Stimulated activated CD4-positive, alpha-beta T cell treated with anti-CD3 and anti-CD28 coated beads, Interleukin-2, amount 100 ng/mL, for 24 hours (primary cell): ENCODE data around the gene FXYD7.
"Not testable (repeated sequence)": the region's sequence is repeated elsewhere in the genome, so short reads cannot be mapped to it uniquely, and the experiment has no call there.

Experiments
- DNase-seq, 2 donors: peaks; one replicate each; pipeline ENCODE4 v3.0.0-alpha.2; 2020

Gene FXYD7

GRCh38 chr19:35128398-35129057 lies 14.5 kb upstream of the FXYD7 start:
- DNase-seq, result no peak

DNA sequence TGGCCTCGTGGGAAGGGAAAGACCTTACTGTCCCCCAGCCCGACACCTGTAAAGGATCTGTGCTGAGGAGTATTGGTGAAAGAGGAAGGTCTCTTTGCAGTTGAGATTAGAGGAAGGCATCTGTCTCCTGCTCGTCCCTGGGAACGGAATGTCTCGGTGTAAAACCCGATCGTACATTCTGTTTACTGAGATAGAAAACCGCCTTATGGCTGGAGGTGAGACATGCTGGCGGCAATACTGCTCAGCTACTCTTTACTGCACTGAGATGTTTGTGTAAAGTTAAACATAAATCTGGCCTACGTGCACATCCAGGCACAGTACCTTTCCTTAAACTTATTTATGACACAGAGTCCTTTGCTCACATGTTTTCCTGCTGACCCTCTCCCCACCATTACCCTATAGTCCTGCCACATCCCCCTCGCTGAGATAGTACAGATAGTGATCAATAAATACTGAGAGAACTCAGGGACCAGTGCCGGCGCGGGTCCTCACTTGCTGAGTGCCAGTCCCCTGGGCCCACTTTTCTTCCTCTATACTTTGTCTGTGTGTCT lies 13.3 kb upstream of the FXYD7 start:
- DNase-seq, result not testable (repeated sequence)

GRCh38 chr19:35130761-35131720 lies 12.0 kb upstream of the FXYD7 start:
- no peak for DNase-seq

GRCh38 chr19:35132254-35132653 lies 10.8 kb upstream of the FXYD7 start:
- DNase-seq, result no peak

DNA sequence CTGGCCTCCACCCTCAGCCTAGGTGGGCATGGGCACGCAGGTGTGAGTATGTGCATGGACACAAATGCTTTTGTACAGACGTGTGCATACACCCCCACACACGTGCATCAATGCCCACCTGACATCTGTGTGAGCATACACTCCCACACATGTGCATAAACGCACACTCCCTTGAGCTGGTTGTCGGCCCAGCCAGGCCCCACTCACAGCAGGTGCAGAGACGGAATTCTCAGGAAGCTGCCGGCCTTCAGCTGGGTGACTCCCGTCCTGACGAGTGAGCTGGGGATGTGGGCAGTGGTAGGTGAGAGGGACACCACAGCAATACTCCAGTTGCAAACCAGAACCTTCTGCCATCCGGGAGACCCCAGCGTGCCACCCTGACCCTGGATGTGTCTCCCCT lies 9.2 kb upstream of the FXYD7 start:
- DNase-seq, result no peak

DNA sequence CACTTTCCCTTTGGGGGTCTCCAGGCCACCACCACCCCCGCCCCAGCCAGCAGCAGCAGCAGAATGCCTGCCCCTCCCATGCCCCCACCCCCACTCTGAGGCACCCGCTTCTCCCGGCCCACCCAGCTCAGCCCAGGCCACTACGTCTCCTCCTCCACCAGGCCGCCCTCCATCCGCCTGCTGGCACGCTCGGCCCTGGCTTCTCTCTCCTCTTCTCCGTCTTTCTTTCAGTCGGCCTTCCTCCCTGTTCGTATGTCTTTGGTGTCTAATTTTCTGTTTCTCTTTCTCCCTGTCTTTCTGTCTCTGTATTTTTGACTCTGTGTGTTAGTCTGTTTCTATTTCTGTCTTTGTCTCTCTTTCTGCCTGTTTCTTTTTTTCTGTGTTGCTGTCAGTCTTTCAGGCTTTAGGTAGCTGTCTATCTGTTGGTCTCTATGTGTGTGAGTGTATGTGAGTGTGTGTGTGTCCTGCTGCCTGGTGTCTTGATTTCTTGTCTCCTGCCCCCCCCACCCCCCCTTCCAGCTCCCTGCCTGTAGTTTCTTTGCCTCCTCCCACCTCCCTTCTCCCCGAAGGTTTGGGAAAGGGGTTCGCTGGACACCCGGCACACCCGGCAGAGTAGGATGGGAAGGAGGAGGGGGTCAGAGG lies 8.3 kb upstream of the FXYD7 start, which contains the start of gene LGI4:
LGI4 (minus strand) TSS at position 459 of the 642 bp plus-strand sequence; CDS start at position 80, 379 bp downstream.
- DNase-seq, result no peak

GRCh38 chr19:35135389-35135909 lies 7.6 kb upstream of the FXYD7 start:
- peak; percentile 77 to 79 for DNase-seq

DNA sequence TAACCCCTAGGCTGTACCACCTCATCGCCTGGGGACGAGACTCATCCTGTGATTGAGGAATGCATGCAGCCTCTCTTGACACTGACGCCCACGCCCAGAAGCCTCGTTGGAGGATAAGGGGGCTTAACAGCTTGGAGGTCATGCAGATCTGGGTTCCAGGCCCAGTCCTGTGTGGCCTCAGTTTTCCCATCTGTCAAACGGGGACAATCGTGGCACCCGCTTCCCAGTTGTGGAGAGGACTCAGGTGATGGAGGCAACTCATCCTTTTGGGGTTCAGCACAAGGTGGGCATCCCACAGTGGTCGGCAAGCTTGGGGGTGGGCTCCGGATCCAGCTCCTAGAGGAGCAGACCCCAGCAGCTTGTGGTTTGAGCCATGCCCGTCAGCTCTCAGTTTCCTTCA lies 6.8 kb upstream of the FXYD7 start:
- no peak for DNase-seq

GRCh38 chr19:35136977-35137702 lies 5.9 kb upstream of the FXYD7 start:
- DNase-seq, result no peak

DNA sequence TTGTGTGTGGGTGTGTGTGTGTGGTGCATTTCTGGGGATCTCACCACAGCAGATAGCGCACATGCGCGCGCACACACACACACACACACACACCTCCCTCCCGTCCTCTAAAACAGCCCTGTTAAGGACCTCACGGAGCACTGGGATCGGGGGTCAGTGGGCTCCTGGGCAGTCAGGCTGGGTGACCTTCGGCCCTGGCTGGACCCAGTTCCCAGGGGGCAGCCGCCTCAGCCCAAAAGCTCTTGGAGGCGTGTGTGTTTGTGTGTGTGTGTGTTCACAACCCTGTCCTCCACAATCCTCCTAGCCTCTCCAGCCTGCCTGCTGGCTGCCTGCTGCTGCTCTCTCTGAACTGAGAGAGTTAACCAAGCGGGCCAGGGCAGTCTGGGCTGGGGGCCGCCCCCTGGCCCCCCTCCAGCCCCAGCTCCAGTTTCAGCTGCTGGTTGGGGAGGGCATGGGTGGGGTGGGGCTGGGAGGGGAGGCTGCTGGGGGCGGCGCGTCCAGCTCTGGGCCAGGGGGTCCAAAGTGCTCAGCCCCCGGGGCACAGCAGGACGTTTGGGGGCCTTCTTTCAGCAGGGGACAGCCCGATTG lies 4.7 kb upstream of the FXYD7 start, which contains the start of gene FXYD1:
FXYD1 (plus strand) TSS at position 520 of the 588 bp plus-strand sequence. CDS start 1,256 bp downstream, outside the sequence.
- DNase-seq, result no peak

DNA sequence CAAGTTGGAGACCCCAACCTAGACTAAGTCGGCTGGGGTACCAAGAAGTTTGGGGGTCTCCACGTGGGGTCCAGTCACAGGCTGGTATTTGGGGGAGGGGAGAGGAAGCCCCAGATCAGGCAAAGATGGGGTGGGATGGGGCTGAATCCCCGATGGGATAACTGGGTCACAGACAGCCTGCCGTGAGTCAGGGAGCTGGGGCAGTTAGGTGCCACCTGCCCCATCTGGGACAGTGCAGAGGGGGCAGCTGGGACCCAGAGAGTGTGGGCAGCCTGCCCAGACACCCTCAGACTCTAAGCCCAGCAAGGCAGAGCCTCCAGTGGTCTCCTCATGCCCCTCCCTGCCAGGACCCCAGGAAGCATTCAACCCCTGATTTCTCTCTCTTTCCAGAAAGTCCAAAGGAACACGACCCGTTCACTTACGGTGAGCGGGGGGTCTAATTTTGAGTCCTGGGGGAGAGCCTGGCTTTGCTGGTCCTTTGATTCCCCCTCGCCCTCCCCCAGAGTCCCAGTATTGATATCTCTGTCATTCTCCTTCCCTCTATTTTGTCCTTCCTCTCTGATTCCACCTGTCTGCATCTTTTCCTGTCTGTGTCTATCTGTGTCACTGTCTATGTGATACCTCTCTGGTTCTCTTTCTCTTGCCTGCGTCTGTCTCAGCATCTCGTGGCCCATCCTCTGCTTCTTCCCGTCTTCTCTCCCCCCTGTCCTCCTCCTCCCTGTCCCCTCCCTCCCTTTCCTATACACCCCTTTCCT lies 2.7 kb upstream of the FXYD7 start:
- no peak for DNase-seq

DNA sequence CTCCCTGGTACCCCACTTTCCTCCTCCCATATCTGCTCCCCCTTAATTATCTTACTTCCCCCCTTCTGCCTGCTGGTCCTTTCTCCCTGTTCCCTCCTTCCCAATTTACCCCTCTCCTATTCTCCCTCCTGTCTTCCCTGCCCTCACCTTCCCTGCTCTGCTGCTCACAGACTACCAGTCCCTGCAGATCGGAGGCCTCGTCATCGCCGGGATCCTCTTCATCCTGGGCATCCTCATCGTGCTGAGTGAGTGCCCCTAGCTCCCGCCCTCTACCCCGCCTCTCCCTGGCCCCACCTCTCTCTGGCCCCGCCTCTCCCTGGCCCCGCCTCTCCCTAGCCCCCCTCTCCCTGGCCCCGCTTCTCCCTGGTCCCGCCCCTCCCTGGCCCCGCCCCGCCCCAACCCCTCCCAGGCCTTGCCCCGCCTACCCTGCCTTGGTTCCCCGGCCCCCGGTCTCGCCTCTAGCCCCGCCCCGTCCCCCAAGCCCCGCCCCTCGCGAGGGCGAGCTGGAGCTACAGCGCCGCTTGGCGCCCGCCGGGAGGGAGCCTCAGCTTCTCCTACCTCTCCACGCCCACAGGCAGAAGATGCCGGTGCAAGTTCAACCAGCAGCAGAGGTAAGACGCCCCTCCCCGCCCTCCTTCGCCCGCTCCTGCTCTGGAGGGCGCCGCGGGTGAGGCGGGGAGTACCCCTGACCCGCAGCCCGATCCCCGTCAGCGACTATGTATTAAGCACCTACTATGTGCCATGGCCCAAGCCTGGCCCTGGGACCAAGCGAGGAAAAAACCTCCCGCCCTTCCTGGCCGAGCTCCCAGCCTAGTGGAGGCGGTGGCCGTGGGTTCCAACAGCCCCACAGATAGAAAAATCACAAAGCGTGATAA lies 1.9 kb upstream of the FXYD7 start:
- DNase-seq, result peak; percentile 97 to 99

DNA sequence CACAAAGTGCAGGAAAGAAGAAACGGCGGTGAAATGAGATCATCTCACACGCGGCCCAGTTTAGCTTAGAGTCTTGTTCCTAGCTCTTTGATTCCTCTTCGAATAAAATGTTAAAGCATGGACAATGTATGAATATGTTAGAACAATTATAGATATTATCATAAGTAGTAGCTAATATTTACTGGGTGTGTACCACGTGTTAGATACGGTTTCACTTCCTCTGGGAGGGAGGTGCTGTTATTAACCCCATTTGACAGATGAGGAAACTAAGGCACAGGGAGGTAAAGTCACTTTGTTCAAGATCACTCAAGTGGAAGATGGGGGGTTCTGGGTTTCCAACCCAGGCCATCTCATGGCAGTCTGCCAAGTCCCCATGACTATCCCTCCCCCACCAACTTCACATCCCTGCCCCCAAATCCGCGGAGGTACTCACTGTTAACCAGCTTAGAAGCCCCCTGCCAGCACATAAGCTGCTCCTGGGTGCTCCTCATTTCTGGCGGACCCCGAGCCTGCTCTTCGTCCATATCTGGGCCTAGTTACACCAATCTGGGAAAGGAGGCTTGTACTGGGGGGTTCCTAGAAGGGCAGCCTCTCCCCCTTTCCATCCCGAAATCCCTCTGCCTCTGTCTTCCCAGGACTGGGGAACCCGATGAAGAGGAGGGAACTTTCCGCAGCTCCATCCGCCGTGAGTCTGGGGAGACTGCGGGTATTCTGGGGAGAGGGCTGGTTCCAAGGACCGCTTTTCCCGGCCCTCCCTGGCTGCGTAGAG lies 1.0 kb upstream of the FXYD7 start:
- peak in 1 of 2 donors; percentile 10 for DNase-seq

DNA sequence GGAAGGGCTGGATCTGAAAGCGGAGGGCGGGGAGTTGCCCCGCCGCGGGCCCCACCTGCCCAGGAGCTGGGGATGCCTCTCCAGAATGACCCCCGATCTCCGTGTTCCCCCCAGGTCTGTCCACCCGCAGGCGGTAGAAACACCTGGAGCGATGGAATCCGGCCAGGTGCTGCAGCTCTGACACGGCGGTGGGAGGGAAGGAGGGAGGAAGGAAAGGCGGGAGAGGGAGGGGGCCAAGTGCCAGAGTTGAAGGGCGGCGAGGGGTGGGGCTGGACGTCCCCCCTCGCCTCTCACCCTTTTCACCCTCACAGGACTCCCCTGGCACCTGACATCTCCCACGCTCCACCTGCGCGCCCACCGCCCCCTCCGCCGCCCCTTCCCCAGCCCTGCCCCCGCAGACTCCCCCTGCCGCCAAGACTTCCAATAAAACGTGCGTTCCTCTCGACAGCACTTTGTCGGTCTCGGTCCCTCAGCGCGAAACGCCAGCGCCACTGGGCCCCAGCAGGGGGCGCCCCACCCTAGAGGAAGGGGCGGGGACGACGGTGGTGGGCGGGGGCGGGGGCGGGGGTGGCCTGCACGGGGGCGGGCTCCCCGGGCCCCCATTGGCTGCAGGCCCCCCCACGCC lies 337 bp upstream of the FXYD7 start:
- peak; percentile 74 for DNase-seq

GRCh38 chr19:35143818-35144217 lies 763 bp downstream of the FXYD7 start:
- DNase-seq, result no peak

- no peak for DNase-seq
Observed at GRCh38 chr19:35144259-35144599, 1.2 kb downstream of the FXYD7 start.

DNA sequence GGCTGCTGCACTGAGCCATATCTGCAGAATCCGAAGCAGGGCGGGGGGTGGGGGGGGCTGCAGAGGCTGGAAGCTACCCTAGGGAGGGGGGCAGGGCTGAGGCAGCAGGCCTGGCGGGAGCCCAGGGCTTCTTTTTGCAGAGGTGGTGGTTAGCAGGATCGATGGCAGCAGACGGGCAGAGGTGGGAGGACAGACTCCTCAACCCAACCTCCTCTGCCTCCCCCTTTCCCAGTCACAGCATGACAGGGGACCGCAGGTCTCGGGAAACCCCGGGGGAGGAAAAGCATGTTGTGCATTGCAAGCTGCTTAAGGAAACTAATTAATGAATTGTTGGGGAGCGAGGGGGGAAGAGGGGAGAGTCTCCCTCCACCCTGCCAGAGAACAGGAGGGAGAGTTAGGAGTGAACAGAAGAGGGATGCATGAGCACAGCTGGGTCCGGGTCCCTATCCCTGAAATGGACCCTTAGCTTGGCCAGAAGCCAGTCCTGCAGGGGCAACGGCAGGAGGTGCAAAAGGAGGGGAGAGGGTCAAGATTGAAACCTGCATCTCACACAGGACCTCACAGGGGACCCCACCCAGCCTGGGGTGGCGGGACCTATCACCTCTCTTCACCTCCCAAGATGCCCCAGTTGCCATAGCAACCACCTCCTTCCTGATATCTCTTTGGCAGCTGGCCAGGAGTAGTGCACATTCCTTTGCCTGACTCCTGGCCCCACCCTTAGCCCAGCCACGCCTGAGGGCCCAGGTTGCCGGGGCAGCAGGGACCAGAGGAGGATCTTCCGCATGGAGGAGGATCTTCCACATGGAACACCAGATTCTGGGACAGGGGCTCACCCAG lies 1.8 kb downstream of the FXYD7 start:
- DNase-seq, result no peak
